ENCODE measurements around the gene HPCAL1.

HPCAL1 gene

DNA sequence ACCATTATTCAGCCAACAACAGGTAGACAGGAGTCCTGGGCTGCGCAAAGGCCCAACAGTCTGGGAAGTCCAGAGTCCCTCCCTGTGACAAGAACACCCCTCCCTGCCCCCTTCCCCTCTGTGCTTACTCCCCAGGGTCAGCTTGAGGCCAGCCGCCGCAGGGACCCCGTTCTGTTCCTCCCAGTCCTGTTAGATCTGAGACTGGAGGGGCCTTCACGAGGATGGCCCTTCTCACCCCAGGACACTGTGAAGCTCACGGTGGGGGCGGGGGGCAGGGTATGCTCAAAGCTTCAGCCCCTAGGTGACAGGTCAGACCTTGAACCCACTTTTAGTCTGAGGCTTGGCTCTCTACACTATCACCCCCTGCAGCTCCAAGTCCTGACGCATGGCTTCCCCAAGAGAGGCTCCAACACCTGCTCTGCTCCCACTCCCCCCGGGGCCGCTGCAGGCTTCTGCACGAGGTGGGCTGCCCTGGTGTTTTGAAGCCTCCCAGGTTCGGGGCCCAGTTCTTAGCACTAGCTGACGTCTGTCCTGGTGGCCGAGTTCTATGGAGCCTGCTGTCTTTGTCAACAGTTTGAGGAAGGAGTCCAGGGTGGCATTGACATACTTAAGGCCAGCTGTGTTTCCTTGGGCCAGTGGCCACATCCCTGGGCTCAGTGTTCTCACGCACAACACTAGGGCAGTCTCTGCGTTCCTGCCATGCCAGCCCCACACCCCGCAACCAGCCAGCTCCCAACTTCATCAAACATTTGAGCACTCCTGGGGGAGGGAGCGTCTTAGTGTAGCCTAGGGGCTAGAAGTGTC lies 37.2 kb upstream of the HPCAL1 start:
- no peak overlapping the region for H3K4me3 ChIP-seq (ENCODE audit: low read depth, low read length)
- TF ChIP-seq, protein P1, sequence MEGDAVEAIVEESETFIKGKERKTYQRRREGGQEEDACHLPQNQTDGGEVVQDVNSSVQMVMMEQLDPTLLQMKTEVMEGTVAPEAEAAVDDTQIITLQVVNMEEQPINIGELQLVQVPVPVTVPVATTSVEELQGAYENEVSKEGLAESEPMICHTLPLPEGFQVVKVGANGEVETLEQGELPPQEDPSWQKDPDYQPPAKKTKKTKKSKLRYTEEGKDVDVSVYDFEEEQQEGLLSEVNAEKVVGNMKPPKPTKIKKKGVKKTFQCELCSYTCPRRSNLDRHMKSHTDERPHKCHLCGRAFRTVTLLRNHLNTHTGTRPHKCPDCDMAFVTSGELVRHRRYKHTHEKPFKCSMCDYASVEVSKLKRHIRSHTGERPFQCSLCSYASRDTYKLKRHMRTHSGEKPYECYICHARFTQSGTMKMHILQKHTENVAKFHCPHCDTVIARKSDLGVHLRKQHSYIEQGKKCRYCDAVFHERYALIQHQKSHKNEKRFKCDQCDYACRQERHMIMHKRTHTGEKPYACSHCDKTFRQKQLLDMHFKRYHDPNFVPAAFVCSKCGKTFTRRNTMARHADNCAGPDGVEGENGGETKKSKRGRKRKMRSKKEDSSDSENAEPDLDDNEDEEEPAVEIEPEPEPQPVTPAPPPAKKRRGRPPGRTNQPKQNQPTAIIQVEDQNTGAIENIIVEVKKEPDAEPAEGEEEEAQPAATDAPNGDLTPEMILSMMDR (IDR thresholded peaks at IDR 0.05; ENCODE audit: low read depth, low read length, missing control alignments), result no peak
- DNase-seq (ENCODE audit: low read depth), result no peak

DNA sequence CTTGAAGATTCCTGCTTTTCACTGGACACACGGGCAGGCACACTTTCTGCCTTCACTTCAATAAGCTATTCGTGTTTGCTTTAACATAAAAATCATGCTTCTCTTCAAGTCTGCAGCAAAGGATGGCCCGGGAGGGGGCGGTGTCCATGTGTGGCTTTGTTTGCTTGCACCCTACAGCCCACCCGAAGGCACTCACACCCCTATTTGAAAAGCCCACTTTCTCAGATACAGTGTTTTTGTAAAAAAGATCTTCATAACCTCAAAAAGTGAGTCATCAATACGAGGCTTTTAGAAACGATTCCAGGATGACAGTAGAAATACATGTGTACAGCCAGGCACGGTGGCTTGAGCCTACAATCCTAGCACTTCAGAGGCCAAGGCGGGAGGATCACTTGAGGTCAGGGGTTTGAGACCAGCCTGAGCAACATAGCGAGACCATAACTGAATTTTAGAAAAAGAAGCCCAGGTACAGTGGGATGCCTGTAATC lies 36.5 kb upstream of the HPCAL1 start:
- TF ChIP-seq, protein P1 (IDR thresholded peaks at IDR 0.05; ENCODE audit: low read depth, low read length, missing control alignments), result no peak
- DNase-seq (ENCODE audit: low read depth), result no peak
- H3K4me3 ChIP-seq (ENCODE audit: low read depth, low read length), result no peak overlapping the region

DNA sequence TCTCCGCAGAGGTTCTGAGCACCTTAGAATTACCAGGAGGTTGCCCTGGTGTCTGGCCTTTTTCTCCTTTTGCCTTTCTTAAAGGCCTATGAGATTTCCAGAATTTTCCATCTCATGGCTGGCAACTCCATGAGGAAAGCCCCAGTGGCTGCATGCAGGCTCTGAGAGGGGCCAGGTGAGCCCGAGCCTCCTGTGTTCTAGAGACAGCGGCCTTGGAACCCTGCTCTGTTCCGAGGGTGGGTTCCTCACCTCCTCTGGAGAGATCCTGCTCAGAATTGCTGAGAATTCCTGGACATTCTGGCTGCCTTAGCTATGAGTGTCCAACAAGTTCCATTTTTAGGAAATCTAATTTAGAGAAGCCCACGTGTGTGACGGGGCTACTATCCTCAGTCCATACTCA lies 35.7 kb upstream of the HPCAL1 start:
- no peak for DNase-seq (ENCODE audit: low read depth)
- H3K4me3 ChIP-seq (ENCODE audit: low read depth, low read length), result no peak overlapping the region
- TF ChIP-seq, protein P1 (IDR thresholded peaks at IDR 0.05; ENCODE audit: low read depth, low read length, missing control alignments), result no peak

DNA sequence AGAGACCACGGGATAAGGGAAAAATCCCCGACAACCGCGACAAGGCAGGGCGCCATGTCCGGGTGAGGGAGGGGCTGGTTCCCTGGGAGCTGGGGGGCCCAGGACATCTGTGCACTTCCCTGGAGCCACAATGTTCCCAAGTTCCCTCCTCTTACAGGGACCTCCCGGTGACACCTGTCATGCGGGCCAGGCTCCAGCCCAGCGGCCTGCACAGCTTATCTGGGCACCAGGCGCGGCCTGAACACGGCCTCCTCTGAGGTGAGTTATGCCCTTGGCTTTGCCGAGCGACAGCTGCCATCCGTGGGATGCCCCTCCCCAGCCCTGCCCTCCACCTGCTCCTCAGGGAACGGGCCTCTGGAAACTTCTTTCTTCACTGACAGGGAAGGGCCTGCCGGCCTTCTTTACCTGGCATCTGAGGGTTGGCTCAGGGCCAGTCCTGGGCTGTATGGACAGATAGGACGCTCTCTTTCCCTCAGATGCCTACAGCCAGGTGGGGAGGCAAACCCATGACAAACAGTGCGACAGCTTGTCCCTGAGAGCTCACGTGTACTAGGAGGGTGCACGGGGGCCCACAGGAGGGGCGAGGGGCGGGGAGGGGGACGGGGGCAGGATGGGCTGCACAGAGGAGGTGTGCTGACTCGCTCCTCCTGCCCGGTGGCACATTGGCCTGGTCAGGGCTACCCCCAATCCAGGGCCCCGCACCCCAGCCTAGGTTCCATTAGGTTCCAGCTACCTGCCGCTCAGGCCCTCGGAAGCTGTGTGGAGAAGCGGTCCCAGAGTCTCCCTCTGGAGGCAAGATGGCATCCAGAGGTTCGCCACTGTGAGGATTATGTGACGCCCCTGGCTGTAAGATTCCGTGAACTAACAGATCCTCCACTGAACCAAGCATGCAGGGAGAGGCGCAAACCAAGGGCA lies 34.9 kb upstream of the HPCAL1 start:
- H3K4me3 ChIP-seq (ENCODE audit: low read depth, low read length), result no peak overlapping the region
- TF ChIP-seq, protein P1 (IDR thresholded peaks at IDR 0.05; ENCODE audit: low read depth, low read length, missing control alignments), result no peak
- DNase-seq (ENCODE audit: low read depth), result no peak

DNA sequence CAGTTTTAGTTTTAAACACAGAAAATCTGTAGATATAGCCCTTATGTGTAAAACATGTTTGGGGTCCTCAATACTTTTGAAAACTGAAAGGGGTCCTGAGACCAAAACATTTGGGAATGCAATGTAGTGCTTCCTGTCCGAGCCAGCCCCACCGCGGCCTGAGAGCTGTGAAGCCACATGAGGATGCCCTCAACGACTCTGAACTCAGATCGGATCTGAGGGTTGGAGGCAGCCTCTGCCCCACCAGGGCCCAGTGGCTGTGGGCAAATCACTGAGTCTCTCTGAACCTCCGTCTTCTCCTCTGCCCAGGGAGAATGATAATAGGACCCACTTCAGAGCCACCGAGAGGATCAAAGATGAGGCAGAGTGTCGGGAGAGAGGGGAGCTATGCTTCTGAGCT lies 33.4 kb upstream of the HPCAL1 start:
- H3K4me3 ChIP-seq (ENCODE audit: low read depth, low read length), result no peak overlapping the region
- TF ChIP-seq, protein P1 (IDR thresholded peaks at IDR 0.05; ENCODE audit: low read depth, low read length, missing control alignments), result no peak

DNA sequence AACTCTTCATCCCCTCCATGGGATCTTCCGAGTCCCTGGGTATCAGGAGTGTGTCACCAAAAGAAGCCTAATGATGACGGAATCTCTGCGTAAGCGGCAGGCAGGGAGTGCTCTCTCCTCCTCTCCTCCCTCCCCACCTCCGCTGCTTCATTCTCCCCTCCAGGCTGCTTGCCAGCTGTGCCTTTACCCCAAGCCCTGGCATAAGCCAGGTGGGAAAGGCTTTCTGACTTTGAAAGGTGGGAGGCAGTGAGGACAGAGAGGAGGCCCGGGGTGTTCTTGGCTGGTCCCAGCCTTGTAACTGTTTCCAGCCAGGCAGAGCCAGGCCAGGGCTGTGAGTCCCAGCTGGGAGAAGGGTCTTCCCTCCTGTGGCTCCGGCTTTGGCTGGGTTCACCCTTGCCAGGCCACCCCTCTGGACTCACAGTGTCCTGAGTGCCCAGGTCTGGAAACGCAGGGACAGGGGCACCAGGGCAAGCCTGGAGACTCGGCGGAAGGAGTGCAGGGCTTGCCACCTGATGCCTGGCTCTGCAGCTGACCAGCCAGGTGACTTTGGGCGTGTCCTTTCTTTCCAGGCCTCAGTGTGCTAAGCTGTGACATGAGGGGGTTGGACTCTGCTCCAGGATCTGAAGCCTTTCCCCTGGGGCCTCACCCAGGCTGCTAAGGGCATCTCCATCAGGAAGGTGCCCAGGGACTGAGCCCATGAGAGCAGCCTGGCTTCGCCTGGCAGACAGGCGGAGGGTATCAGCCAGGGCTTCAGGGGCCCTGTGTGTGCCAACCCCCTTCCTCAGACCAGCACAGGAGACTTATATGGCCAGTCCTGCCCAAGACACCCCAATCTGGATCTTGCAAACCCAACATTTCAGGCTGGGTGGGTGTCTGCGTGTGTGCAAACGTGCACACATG lies 32.7 kb upstream of the HPCAL1 start:
- TF ChIP-seq, protein P1 (IDR thresholded peaks at IDR 0.05; ENCODE audit: low read depth, low read length, missing control alignments), result no peak
- no peak overlapping the region for H3K4me3 ChIP-seq (ENCODE audit: low read depth, low read length)
- no peak for DNase-seq (ENCODE audit: low read depth)

More for the DNA sequence above, 33.4 kb upstream of the HPCAL1 start:
- no peak for DNase-seq (ENCODE audit: low read depth)

All from GM12864 (cell line).